IPS DF 6.9 (cell line): ENCODE results near the gene PTPRD.
"Not testable (repeated sequence)": the region's sequence is repeated elsewhere in the genome, so short reads cannot be mapped to it uniquely, and the experiment has no call there.

Experiments
- DNase-seq: peaks from one replicate; pipeline ENCODE4 v3.0.0-alpha.2; 2013; ENCODE audit warnings: low read depth, low spot score
- H3K27ac ChIP-seq: one replicate; pipeline ENCODE4 v1.5.1; 2013; ENCODE audit warnings: low read length, control low read depth
- H3K27me3 ChIP-seq: 2 replicates; pipeline ENCODE4 v1.6.1; 2013; ENCODE audit warnings: mild to moderate bottlenecking, low read length; ENCODE audit not compliant: control insufficient read depth, insufficient read depth
- H3K36me3 ChIP-seq: 2 replicates; pipeline ENCODE4 v1.6.1; 2013; ENCODE audit warnings: low read length; ENCODE audit not compliant: control insufficient read depth, insufficient read depth
- H3K4me1 ChIP-seq: 2 replicates; pipeline ENCODE4 v1.6.1; 2013; ENCODE audit warnings: low read length; ENCODE audit not compliant: control insufficient read depth, insufficient read depth
- H3K4me3 ChIP-seq: 2 replicates; pipeline ENCODE4 v1.5.1; 2013; ENCODE audit warnings: mild to moderate bottlenecking, low read length
- H3K9me3 ChIP-seq: 2 replicates; pipeline ENCODE4 v1.6.1; 2013; ENCODE audit warnings: low read length, inconsistent platforms; ENCODE audit not compliant: control insufficient read depth, insufficient read depth
- WGBS: extraction: QIAGEN DNeasy Blood & Tissue Kit; methylation state at CpG from one replicate; pipeline ENCODE4 v1.1.7; 2013; ENCODE audit warnings: mixed read lengths, missing lambda C conversion rate; ENCODE audit not compliant: insufficient read length, insufficient coverage; 5-methylcytosine and 5-hydroxymethylcytosine counted together

The PTPRD gene

DNA sequence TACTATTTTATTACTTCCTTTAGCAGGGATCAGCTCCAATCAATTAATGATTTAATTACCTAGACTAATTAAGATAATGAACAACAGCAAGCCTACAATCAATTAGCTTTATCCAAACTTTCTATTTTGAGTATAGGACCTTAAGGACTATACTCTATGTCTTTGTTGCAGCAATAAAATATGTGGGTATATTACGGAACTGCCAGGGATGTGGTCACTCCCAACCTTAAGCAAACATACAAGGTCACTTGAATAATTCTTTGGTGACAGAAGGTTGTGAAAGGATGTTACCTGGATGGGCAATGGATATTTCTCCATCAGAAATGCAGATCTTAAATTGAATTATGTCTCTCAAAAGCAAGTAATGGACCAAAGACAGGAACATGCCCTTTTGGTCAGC, 1905.8 kb downstream of the PTPRD start:
- Histone ChIP-seq H3K4me1 (peaks cover 2% of the 10 kb centered on the region; the same call in 1 of the 2 replicates), H3K27ac (no peak overlapping the region), H3K27me3 (no peaks in the 10 kb centered on the region), H3K4me3 (no peak overlapping the region), H3K36me3 (no peaks in the 10 kb centered on the region), H3K9me3 (no peaks in the 10 kb centered on the region)
- no peak for DNase-seq
- WGBS, result no CpG with 5 or more reads among the region's 1 CpG

DNA sequence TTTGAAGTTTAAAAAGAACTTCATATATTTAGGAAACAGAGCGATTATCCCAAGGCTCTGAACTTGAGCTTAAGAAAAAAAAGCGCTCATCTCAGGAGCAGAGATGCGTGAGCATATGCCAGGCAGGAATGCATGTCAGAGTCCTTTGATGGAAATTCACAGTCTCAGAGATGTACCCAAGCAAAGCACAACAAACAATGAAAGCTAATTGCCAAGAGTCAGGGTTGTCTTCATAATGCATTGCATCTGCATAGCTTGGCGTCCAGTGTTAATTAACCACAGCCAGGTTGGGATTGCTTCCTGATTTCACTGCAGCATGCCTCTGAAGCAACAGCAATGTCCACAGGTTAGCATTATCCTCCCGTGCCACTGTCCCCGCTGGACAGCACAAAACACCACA, 1906.3 kb downstream of the PTPRD start:
- no peaks in the 10 kb centered on the region for H3K9me3 ChIP-seq
- no peaks in the 10 kb centered on the region for H3K27me3 ChIP-seq
- H3K36me3 ChIP-seq, result no peaks in the 10 kb centered on the region
- DNase-seq, result no peak
- H3K4me3 ChIP-seq, result no peak overlapping the region
- H3K4me1 ChIP-seq, result peaks cover 2% of the 10 kb centered on the region; the same call in 1 of the 2 replicates
- H3K27ac ChIP-seq, result no peak overlapping the region
- WGBS, result no CpG with 5 or more reads among the region's 6 CpGs

DNA sequence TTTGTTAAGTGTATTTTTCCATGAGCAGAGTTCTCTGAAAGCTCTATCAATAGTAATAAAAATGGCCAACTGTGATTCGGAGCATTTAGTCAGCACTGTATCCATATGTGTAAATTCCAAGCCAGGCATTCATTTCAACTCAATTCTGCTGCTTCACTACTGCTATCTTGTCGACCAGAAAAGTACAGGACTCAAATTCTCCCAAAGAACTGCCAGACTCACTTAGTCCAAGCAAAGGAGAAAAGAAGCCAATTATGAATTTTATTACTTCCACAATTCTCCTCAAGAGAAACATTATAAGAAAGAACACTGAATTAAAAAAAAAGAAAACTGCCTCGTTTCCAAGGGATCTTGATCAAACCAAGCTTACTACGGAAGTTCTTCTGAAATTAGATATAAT, 1906.9 kb downstream of the PTPRD start:
- Histone ChIP-seq H3K27ac (no peak overlapping the region), H3K36me3 (no peaks in the 10 kb centered on the region), H3K4me3 (no peak overlapping the region), H3K27me3 (no peaks in the 10 kb centered on the region), H3K9me3 (no peaks in the 10 kb centered on the region), H3K4me1 (peaks cover 2% of the 10 kb centered on the region; the same call in 1 of the 2 replicates)
- DNase-seq, result no peak
- whole genome bisulfite sequencing, result no CpG with 5 or more reads among the region's 4 CpGs

DNA sequence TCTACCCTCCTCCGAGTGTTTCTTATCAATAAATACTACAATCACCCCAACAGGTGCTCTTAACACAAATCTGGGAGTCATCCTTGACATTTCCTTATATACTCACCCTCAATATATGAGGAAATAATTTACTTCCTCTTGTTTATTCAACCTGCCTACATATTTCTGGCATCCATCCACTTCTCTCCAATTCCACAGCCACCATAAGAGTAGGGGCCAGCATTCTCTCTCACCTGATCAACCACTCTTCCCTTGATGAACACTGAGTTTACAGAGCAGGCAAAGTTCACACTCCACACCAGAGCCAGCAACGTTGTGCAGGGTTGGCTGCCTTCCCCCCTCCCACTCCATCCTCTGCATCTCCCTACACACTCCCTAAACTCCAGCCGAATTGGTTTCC, 1908.9 kb downstream of the PTPRD start:
- H3K9me3 ChIP-seq, result no peaks in the 10 kb centered on the region

DNA sequence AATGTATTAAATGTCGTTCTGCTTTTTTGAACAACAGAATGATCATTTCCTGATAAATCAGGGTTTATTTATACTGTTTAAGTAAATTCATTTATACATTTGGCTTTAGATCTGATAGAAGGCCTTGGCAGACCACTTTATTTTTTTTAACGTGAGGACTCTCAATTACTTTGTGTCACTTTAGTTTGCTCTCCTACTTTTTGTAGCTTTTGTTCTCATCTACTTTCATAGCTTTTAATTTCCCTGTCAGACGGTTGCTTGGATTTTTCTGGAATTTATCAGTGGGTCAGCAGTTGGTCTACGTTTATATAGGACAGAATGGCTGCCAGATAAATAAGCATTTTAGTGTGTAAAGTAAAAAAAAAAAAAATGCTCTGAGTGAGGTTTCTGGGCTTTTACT, 1910.9 kb downstream of the PTPRD start:
- no peak overlapping the region for H3K4me3 ChIP-seq
- no peak overlapping the region for H3K27ac ChIP-seq
- H3K9me3 ChIP-seq, result no peaks in the 10 kb centered on the region
- H3K27me3 ChIP-seq, result no peaks in the 10 kb centered on the region
- WGBS, result no CpG with 5 or more reads among the region's 4 CpGs
- H3K36me3 ChIP-seq, result no peaks in the 10 kb centered on the region
- no peak for DNase-seq
- H3K4me1 ChIP-seq, result peaks cover 2% of the 10 kb centered on the region; the same call in 1 of the 2 replicates

More for the DNA sequence above, 1908.9 kb downstream of the PTPRD start:
- no peak for DNase-seq
- no CpG with 5 or more reads among the region's 3 CpGs for WGBS
- Histone ChIP-seq H3K36me3 (no peaks in the 10 kb centered on the region), H3K27me3 (no peaks in the 10 kb centered on the region), H3K4me1 (peaks cover 2% of the 10 kb centered on the region; the same call in 1 of the 2 replicates), H3K4me3 (no peak overlapping the region), H3K27ac (no peak overlapping the region)

DNA sequence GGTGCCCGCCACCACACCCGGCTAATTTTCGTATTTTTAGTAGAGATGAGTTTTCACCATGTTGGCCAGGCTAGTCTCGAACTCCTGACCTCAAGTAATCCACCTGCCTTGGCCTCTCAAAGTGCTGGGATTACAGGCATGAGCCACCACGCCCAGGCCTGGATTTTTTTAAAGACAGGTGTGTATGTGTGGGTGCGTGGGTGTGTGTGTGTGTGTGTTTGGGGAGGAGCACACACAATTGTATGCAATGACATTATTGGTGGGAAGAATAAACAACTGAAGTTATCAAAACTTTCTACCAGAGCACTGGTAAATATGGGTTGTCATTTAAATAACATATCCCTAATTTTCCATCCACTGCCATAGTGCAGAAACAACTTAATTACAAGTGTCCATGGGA, 1915.2 kb downstream of the PTPRD start:
- H3K27me3 ChIP-seq, H3K9me3 ChIP-seq, H3K27ac ChIP-seq, H3K36me3 ChIP-seq, H3K4me3 ChIP-seq, DNase-seq, H3K4me1 ChIP-seq: not testable (repeated sequence)
- WGBS, result no CpG with 5 or more reads among the region's 6 CpGs

DNA sequence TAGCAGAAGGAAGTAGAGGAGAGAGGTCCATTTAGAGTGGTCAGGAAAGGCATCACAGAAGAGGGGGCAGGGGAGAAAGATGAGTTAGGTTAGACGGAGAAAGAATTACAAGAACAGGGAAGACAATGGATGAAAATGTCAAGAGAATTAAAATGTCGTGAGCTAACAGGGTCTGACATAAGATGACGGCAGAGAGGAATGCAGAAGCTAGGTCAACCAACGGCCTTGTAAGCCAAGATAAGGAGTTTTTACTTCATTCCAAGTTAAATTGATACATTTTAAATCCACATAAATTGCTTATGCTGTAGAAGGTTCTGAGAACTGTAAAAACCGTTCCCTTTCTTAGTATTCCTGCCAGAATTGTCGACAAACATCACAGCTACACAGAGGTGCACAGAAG, 1916.3 kb downstream of the PTPRD start:
- Histone ChIP-seq H3K4me3 (no peak overlapping the region), H3K9me3 (no peaks in the 10 kb centered on the region), H3K36me3 (no peaks in the 10 kb centered on the region), H3K27me3 (no peaks in the 10 kb centered on the region), H3K4me1 (peaks cover 2% of the 10 kb centered on the region; the same call in 1 of the 2 replicates), H3K27ac (no peak overlapping the region)
- WGBS, result no CpG with 5 or more reads among the region's 6 CpGs
- DNase-seq, result no peak

DNA sequence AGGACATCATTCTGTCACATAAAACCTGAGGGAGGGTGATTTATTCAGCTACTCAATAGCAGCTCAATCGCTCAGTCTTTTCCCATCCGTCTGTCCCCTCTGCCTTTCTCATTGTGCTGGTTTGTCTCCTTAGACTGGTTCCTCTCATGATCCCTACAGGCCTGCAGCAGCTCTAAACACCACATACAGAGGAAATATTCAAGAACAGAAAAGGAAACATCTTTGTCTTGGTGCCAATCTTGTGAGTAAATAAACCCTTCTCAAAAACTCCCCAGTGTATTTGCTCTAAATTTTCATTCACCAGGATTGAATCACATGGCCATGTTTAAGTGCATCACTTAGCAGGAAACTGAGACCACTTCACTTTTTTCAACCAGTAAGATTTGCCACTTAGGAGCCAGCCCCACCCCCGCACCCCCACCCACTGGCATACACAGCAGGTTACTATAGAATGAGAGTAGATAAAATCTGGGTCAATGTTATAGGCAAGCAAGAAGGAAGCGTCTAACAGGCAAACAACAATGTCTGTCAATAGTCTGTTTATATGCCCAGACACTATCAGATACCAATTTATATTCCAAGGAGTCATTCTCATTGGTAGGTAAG, 1917.7 kb downstream of the PTPRD start:
- Histone ChIP-seq H3K9me3 (no peaks in the 10 kb centered on the region), H3K36me3 (no peaks in the 10 kb centered on the region), H3K4me3 (no peak overlapping the region), H3K4me1 (peaks cover 2% of the 10 kb centered on the region; the same call in 1 of the 2 replicates), H3K27ac (no peak overlapping the region), H3K27me3 (no peaks in the 10 kb centered on the region)
- no CpG with 5 or more reads among the region's 4 CpGs for WGBS
- no peak for DNase-seq

DNA sequence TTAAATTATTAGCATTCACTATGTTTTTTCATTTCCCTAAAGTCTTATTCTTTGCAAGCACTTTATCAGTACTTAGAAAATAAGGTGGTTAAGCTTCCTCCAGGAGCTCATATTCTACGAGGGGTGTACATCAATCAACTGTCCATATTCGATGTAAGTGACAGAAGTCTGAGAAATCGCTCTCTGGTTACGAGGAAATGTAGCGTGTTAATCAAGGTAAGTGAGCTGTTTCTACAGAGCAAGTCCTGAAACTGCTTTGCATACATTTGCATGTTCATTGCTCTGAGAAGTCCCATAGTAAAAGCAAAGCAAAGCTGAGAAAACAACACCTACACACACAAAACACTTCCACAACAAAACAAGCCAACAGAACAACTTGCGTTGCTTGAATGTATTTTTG, 1919.3 kb downstream of the PTPRD start:
- no CpG with 5 or more reads among the region's 6 CpGs for WGBS
- DNase-seq, result no peak
- Histone ChIP-seq H3K4me1 (peaks cover 2% of the 10 kb centered on the region; the same call in 1 of the 2 replicates), H3K36me3 (no peaks in the 10 kb centered on the region), H3K27ac (no peak overlapping the region), H3K9me3 (no peaks in the 10 kb centered on the region), H3K27me3 (no peaks in the 10 kb centered on the region), H3K4me3 (no peak overlapping the region)

DNA sequence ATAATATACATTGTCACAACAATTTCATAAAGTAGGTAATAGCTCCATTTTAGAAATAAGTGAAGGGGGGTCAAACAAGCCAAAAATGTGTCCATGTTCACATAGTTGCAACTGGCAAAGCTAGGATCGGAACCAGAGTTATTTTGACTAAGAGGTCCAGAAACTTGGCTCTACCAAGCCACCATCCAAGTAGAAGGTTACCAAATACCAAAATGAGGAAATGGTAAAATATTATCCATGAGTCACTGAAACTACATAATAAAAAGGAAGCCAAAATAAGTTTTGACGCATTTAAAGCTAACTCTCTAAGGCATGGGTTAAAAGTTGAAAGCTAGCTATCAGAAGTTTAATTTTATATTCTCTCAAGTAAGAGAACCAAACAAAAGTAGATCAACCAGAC, 1926.3 kb downstream of the PTPRD start:
- Histone ChIP-seq H3K27me3 (no peaks in the 10 kb centered on the region), H3K27ac (no peak overlapping the region), H3K9me3 (no peaks in the 10 kb centered on the region), H3K36me3 (no peaks in the 10 kb centered on the region), H3K4me3 (no peak overlapping the region), H3K4me1 (no peaks in the 10 kb centered on the region)
- WGBS, result no CpG with 5 or more reads among the region's 2 CpGs
- no peak for DNase-seq

DNA sequence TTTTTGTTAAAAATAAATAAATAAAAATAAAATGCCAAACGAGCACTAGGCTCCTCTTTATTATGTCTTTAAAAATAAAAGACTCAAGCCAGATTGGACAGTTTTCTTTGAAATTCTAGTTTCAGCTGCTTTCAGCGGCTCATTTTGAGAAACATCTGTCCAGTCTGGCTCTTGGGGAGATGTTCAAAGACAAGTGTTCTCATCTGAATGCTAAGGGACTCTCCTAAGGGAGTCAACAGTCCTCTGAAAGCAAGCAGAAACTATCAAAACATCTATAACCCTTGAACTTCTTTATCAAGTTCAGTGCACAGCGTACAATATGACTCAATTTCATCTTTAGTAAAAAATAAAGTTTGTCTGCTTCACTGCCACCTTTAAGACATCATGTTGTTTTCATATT, 1927.0 kb downstream of the PTPRD start:
- DNase-seq, result no peak
- Histone ChIP-seq H3K27me3 (no peaks in the 10 kb centered on the region), H3K4me1 (peaks cover 2% of the 10 kb centered on the region; the same call in 1 of the 2 replicates), H3K36me3 (no peaks in the 10 kb centered on the region), H3K27ac (no peak overlapping the region), H3K9me3 (no peaks in the 10 kb centered on the region), H3K4me3 (no peak overlapping the region)
- no CpG with 5 or more reads among the region's 3 CpGs for WGBS
